Measurements from ENCODE around the gene CCNF.
"Not testable (repeated sequence)": the region's sequence is repeated elsewhere in the genome, so short reads cannot be mapped to it uniquely, and the experiment has no call there.

CCNF gene, protein sequence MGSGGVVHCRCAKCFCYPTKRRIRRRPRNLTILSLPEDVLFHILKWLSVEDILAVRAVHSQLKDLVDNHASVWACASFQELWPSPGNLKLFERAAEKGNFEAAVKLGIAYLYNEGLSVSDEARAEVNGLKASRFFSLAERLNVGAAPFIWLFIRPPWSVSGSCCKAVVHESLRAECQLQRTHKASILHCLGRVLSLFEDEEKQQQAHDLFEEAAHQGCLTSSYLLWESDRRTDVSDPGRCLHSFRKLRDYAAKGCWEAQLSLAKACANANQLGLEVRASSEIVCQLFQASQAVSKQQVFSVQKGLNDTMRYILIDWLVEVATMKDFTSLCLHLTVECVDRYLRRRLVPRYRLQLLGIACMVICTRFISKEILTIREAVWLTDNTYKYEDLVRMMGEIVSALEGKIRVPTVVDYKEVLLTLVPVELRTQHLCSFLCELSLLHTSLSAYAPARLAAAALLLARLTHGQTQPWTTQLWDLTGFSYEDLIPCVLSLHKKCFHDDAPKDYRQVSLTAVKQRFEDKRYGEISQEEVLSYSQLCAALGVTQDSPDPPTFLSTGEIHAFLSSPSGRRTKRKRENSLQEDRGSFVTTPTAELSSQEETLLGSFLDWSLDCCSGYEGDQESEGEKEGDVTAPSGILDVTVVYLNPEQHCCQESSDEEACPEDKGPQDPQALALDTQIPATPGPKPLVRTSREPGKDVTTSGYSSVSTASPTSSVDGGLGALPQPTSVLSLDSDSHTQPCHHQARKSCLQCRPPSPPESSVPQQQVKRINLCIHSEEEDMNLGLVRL

DNA sequence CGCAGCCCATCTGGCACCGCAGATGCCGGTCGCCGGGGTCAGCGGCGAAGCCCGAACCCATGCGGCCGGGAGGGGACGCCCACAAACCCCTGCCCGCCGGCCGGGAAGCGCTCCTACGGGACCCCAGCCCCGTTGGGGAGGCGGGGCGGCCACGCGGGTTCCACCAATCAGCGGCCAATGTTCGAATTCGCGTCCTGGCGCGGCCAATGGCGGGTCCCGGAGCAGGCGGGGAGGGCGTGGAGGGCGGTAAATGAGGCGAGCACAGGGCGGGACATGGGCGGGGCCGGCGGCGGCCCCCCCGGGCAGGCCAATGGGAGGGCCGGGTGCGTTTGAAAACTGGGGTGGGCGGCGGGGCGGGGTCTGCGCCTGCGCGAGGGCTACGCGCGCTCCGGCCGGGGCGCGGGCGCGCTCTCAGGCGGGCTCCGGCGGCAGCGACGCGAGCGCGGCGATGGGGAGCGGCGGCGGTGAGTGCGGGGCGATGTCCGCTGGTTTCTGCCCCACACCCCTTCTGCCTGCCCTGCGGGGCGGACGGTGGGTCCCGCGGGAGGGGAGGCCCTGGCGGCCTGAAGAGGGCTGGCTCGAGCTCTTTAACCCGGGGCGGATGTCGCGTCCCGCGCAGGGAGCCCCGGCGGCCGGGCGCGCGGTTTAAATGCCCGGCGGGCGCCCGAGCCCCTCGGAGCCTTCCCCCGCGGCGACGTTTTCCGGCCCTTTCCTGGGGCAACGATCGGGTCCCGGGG lies at the start of gene CCNF:
TSS of gene CCNF (plus strand) at position 414 of the 737 bp plus-strand sequence. CDS start at position 449, 35 bp downstream.
- DNase-seq (ENCODE audit: low read depth, low spot score): peak; percentile 98

DNA sequence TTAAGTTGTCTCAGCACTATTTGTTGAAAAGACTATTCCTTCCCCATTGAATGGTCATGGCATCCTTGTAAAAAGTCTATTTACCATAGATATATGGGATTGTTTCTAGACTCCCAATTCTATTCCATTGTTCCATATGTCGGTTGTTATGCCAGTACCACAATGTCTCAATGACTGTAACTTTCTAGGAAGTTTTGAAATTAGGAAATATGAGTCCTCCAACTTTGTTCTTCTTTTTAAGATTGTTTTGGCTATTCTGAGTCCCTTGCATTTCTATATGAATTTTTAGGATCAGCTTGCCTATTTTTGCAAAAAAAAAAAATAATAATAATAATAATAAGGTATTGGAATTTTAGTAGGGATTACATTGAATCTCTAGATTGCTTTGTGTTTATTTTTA lies 45.7 kb upstream of the CCNF start:
- no peak for DNase-seq (ENCODE audit: low read depth, low spot score)

DNA sequence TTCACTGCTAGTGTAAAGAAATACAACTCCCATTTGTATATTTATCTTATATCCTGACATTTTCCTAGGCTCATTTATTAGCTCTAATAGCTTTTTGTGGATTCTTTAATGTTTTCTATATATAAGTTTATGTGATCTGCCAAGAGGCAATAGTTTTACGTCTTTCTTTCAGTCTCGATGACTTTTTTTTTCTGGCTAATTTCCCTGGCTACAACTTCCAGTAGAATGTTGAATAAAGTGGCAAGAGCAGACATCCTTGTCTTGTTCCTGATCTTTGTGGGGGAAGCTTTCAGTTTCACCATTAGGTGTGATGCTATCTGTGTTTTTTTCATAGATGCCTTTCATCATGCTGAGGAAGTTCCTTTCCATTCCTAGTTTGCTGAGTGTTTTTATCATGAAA lies 44.8 kb upstream of the CCNF start:
- no peak for DNase-seq (ENCODE audit: low read depth, low spot score)

DNA sequence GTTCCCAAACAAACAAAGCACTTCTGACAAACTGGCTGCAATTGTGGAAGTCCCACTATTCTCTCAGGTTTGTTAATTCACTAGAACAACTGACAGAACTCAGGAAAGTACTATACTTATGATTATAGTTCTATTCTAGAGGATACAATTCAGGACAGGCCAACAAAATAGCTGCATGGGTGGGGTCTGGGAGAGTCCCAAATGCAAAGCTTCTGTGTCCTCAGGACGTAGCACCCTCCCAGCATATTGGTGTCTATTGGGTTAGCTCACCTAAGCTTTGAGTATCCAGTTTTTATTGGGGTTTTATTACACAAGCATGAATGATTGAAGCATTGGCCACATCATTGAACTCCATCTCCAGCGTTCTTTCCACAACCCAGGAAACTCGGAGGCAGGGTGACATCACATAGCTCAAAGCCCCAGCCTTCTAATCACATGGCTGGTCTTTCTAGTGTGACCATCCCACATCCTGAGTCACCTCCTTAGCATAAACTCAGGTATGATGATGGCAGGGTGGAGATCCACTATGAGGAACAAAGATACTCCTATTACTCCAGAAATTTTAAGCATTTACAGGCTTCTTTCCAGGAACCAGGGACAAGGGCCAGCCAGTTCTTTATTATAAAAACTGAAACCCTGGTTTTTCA lies 43.9 kb upstream of the CCNF start:
- DNase-seq (ENCODE audit: low read depth, low spot score): no peak

DNA sequence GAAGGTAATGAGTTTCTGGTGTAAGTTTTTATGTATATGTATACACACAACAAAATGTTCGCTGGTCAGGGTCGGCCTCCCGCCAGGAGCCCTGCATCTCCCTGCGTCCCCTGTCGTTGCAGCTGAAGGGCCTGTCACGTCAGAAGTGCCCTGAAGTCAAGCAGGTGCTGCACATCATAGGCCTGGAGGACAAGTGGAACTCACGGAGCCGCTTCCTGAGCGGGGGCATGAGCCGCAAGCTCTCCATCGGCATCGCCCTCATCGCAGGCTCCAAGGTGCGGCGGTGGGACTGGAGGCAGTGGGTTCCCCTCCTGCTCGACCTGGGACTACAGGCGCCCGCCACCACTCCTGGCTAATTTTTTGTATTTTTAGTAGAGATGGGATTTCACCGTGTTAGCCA lies 43.3 kb upstream of the CCNF start:
- DNase-seq (ENCODE audit: low read depth, low spot score): not testable (repeated sequence)

DNA sequence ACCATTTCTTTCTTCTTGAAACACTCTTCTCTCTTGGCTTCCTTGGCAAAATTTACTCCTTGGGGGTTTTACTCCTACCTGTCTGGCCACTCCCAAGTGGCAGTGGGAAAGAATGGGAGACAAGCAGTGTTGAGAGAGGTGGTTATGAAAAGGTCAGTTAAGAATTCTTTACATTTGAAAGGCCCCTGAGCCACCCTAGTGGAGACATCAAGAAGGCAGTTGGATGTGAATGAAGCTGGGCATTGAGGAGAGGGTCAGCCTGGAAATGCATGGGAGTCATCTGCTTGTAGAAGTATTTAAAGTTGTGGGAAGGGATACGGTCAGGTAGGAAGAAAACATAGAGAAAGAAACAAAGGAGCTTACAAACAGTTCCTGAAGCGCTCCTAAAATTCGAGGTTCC lies 42.3 kb upstream of the CCNF start:
- no peak for DNase-seq (ENCODE audit: low read depth, low spot score)

DNA sequence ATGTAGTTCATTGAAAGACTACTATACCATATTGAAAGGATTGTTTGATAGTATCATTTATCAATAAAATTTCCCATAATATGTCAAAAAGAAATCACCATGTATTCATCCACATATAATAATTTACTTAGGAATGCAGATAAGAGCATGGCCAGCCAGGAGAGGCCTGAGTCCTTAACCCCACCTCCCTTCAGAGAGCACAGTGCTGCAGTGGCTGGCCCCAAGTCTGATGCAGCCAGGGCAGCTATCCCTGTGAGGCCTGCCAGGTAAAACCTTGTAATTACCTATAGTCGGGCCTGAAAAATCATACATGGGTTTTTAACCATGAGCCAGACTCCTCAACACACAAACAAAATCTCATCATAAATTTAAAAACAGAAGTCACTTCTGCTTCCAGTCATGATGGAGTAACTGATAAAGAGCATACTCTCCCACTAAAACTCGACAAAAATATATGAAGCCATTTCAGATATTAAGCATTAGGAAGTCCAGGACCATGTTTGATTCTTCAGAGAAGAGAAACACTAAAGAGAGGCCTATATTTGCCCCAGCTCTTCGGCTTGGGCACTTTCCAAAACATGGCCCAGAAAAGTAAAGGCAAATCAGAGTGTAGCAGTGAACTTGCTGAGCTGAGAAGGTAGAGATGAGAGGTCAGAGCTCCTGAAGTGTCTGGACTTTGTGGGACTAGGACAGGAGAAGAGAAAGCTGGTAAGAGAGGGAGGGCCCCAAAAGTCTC lies 40.9 kb upstream of the CCNF start:
- no peak for DNase-seq (ENCODE audit: low read depth, low spot score)

DNA sequence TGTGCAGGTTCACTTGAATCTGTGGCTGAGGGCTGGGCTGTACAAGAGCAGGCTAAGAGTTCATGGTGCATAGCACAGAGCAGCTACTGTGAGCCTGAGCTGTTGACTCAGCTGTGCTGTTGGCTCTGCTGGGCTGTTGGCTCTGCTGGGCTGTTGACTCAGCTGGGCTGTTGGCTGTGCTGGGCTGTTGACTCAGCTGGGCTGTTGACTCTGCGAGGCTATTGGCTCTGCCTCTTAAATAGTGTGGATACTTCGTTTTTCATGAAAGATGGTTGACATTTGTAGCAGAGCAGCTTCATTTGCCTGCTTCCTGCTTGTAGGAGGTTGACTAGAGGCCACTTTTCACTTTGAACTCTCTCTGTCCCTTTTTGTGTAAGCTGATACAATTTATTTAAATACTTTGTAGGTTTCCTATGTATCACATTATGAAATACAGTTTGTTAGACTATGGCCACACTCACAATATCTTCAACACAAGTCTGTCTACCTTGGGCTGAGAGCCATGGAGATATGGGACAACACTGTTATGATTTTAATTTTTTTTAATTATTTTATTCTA lies 40.3 kb upstream of the CCNF start:
- no peak for DNase-seq (ENCODE audit: low read depth, low spot score)

DNA sequence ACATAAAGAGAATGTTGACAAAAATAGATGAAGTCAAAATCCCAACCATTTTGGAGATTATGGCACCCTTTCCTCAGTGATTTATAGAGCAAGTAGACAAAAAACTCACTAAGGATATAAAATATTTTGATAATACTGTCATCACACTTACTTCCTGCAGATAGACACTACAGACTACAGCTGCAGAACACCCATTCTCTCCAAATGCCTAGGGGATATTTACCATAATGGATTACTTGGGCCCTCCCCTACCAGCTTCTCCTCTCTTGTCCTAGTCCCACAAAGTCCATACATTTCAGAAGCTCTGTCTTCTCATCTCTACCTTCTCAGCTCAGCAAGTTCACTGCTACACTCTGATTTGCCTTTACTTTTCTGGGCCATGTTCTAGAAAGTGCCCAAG lies 37.2 kb upstream of the CCNF start:
- DNase-seq (ENCODE audit: low read depth, low spot score): no peak

DNA sequence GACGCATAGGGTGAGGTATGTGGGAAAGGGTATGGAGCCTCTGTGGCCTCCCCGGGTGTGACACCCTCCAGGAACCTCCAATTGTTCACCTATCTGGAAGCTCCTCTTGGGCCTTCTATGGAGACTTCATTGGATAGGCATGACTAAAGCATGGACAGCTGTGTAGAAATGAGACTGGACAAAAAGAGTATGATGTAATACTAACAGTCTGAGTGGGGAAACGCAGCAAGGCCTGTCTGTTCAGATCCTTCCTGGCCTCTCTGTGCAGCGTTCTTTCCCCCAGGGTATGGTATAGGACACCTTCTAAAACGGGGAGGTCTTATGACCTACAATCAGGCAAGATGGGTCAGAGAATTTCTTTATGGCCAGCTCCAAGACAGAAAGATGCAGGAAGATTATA lies 30.7 kb upstream of the CCNF start:
- no peak for DNase-seq (ENCODE audit: low read depth, low spot score)

DNA sequence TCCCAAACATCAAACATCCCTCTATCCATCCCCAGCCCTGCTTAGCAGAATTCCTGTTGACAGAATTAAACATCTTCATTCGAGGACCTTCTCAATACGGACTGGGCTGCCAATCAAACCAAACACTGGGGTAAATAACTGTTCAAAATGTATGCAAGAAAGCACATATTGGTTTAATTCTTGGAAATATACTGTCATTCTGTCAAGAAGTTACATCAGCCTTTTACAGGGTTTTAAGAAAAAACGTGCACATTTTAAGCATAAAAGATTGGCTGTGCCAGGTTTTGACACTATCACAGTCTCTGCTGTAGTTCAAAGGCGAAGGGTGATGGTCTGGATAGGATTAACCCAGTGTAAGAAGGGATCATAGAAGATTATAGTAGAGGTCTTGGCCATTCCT lies 25.1 kb upstream of the CCNF start:
- DNase-seq (ENCODE audit: low read depth, low spot score): no peak

DNA sequence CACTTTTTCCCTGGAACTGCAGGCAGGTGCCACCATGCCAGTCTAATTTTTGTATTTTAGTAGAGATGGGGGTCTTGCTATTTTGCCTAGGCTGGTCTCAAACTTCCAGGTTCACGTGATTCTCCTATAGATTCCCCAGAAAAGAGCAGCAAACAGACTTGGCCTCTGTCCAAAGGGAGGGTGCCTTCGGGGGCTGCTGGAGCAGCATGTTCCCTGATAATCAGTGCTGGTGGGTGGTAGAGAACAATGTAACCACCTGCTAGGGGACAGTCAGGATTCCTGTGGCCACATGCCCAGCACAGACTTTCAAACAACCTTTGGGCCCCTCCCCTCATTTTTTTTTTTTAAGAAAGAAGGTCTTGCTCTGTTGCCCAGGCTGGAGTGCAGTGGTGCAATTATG lies 14.2 kb upstream of the CCNF start:
- DNase-seq (ENCODE audit: low read depth, low spot score): no peak

DNA sequence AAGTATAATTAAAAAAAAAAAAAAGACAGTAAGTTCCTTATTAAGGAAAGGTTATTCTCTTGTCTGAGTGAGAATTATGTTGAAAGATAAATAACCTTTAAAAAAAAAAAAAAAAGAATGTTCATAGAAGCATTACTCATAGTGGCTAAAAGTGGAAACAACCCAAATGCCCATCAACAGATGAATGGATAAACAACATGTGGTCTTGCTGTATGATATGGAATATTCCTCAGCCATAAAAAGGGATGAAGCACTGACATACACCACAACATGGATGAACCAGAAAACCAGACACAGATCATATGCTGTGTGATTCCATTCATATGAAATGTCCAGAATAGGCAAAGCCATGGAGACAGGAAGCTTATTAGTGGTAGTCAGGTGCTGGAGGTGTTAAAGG lies 9.2 kb upstream of the CCNF start:
- DNase-seq (ENCODE audit: low read depth, low spot score): no peak

DNA sequence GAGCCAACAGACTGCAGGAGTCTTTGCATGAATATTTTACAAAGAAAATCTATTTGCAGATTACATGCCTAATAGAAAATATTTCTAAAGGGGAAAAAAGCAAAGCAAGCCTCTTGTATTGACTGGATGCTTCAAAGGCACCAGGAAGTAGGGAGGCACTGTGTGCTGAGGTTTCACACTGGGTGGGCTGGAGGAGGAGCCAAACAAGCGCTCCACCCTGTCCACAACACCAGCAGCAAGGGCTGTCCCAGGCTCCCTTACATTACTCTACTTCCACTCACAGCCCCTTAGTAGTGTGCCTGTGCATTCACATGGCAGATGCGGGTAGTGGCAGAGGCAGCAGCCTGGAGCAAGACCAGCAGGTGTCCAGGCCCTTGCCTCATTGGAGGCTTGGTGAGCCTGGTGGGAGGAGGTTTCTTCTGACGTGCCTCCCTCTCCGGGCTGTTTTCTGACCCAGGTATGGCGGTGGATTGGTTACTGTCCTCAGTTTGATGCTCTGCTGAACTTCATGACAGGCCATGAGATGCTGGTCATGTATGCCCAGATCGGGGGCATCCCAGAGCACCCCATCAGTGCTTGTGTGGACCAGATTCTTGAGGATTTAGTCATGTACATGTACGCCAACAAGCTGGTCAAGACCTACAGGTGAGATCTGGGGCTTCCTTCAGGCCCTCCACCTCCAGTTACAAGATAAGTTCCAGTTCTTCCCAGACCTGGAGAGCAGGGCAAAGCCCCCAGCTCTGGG lies 7.0 kb upstream of the CCNF start:
- DNase-seq (ENCODE audit: low read depth, low spot score): no peak

DNA sequence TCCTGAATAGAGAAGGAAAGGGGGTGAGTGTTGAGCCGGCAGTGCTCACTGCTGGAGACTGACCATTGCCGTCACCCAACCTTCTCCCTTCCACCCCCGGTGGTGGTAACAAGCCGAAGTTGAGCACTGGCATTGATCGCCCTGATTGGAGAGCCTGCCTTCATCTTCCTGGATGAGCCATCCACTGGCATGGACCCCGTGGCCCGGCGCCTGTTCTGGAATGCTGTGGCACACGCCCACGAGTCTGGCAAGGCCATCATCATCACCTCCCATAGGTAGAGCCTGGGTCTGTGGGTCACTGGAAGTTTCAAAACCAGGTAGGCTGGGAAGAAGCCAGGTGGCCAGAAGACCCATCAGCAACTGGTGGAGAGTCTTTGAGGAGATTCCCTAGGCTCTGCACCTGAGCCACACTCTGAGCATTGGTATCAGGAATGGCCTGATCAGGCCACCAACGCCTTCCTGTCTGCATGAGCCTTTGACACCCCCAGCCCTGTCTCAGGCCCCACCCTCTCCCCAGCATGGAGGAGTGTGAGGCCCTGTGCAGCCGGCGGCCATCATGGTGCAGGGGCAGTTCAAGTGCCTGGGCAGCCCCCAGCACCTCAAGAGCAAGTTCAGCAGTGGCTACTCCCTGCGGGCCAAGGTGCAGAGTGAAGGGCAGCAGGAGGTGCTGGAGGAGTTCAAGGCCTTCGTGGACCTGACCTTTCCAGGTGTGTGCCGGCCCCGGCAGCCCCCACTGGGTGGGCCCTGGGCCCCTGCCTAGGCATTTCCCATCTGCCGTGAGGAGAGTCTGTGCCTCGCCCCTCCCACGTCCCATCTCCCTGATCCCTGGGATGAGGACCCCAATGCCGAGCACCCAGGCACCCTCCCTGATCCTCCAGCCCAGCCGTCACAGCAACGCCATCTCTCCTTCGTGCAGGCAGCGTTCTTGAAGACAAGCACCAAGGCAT lies 4.9 kb upstream of the CCNF start:
- DNase-seq (ENCODE audit: low read depth, low spot score): no peak

DNA sequence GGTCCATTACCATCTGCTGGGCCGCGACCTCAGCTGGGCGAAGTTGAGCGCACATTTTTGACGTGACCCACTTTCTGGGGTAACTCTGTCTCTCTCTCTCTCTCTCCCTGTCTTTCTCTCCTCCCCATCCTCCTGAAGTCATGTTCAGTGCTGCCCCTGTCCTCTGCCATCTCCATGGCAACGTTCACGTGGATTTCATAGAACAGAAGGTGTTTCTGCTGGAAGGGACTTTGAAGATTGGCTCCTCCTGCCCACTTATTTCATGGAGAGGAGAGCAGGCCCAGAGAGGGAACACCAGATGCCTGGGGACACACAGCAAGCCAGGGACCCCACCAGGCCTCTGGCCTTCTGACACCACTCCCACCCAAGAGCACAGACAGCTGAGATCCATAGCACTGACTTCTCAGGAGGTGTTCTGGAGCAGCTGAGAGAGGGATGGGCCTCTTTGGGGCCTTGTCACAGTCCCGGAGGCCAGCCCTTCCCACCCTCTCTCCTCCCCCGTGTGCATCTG lies 4.2 kb upstream of the CCNF start:
- no peak for DNase-seq (ENCODE audit: low read depth, low spot score)

DNA sequence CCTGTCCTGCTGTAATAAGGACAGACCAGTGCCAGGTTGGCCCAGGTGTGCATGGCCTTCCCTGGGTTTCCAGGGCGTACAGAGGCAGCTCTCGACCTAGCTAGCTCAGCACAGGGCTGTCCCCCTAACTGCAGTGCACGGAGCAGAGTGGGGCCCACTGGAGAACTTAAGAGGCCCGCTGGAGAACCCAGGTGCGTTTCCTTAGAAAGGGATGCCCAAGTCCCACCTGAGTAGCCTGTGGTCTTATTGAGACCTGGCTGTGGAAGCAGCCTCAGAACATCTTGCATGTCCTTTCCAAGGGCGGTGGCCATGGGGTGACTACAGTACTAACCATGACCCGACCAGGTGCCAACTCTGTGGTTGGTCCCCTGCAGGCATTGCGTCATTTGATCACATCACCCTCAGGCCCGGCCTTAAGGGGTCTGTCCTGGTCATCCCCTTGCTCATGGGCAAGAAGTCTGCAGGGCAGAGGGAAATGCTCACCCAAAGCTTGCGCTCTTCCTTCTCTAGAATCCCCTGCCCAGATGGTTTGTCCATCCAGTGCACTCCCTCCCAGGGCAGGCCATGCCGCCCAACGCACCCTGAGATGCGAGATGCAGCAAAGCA lies 3.3 kb upstream of the CCNF start:
- no peak for DNase-seq (ENCODE audit: low read depth, low spot score)

DNA sequence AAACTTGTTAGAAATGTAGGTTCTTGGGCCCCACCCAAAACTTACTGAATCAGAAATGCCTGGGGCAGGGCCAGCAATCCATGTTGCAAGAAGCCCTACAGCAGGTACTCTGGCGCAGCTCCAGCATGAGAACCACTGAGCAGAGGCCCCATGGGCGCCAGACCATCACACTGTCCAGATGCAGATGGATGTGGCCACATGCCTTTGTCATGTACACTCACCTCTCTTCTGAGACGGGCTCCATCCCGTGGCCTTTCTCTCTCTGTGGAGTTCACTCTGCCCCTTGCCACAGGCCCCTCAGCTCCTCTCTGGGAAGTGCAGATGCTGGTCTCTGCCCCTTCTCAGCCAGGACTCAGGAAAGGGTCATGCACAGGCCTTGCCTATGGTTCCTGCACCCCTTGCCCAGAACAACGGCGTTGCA lies 2.3 kb upstream of the CCNF start:
- no peak for DNase-seq (ENCODE audit: low read depth, low spot score)
